Measurements from ENCODE around the gene CNTRL. TPM values are rescaled to one million over a fixed set of nuclear protein-coding genes. Genes with fewer than 3 reads are reported as not detected.
A peak's percentile ranks its signal among the peaks of the same experiment; 100 is the strongest.
"Not testable (repeated sequence)": the region's sequence is repeated elsewhere in the genome, so short reads cannot be mapped to it uniquely, and the experiment has no call there.

CNTRL gene
- polyA plus RNA-seq, 2 of the 4 experiments (the other 2 are of a cell fraction), result 5.1 to 15.0 TPM

GRCh38 chr9:121121582-121122087, 46.9 kb downstream of the CNTRL start (continued):
- TF ChIP-seq REST (IDR thresholded peaks at IDR 0.05) (no peak), POLR2AphosphoS2 (conservative IDR thresholded peaks at IDR 0.05; ENCODE audit: low read length) (no peak), CTCF (IDR thresholded peaks at IDR 0.05) (no peak)

DNA sequence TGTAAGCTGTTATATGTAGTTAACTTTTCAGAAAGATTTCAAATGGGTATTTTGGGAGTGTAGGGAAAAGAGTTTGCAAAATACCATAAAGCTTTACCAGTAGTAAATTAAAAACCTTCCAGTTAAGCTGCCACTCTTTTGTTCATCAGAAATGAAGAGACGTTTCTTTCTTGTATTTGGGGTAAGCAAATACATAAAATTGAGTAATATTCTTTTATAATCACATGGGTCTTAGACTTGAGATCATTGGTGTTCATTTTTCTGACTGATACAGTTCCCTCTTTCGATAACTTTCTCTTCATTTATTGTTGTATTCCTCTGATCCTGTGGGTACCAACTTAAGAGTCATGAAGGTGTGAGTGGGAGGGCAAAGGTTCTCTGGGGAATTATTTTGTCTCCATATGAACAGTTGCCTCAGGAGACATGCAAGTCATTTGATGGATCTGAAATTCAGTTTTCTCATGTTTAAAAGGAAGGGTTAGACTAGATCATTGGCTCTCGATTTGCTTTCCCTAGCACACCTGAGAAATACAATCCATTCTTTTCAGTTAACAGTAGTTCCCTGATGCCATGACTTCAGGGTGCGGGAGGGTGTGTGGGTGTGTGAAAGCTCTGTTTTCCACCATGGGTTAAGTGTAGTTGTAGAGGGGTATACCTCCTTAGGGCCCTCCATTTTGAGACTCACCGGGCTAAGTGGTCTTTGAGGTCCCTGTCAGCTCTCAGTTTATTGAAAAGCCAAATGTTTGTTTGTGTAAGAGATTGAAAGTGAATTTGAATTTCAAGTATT, 47.7 kb downstream of the CNTRL start:
- ChIA-PET POLR2A (no interaction called here), CTCF (interaction anchor here (0.6 to 1.6 kb wide), 8 partner anchors 10 to 363 kb away, joined by 3 to 4 read pairs (median 4); no protein-coding TSS in a partner anchor)
- ATAC-seq (no peak), DNase-seq (ENCODE audit: low read depth in 1 of 2, low spot score in 1 of 2) (no peak), FAIRE-seq (no peak)
- Histone ChIP-seq H3K4me1 (peaks cover 12% of the 10 kb centered on the region), H3K27ac (peak overlapping the region; percentile 18 to 56; a peak in 3 of 6 replicates), H3K9me3 (no peaks in the 10 kb centered on the region), H3K4me2 (peak overlapping the region; percentile 87), H3K4me3 (peak overlapping the region; percentile 55)
- WGBS (ENCODE audit: missing lambda C conversion rate), result 57% methylated on average over 5 of the region's 5 CpGs
- TF ChIP-seq TFCP2L1 (CRISPR knock-in tag; IDR thresholded peaks at IDR 0.05) (no peak), ZC3H11A (IDR thresholded peaks at IDR 0.05) (no peak)

GRCh38 chr9:121123816-121124535, 49.2 kb downstream of the CNTRL start:
- DNase-seq (ENCODE audit: low read depth in 1 of 2, low spot score in 1 of 2) (no peak), ATAC-seq (no peak), FAIRE-seq (no peak)
- ChIA-PET CTCF (interaction anchor here (1.0 to 1.5 kb wide), 3 partner anchors 45 to 53 kb away, joined by 3 to 4 read pairs (median 4); no protein-coding TSS in a partner anchor), POLR2A (no interaction called here)
- peaks cover 12% of the 10 kb centered on the region for H3K4me1 ChIP-seq
- no peak overlapping the region for H3K4me3 ChIP-seq
- no peak overlapping the region for H3K4me2 ChIP-seq
- H3K27ac ChIP-seq, result no peak overlapping the region
- WGBS (ENCODE audit: missing lambda C conversion rate), result 86% methylated on average over 5 of the region's 5 CpGs
- TF ChIP-seq HOXB13 (CRISPR knock-in tag; IDR thresholded peaks at IDR 0.05; ENCODE audit: low read depth), result no peak
- no peak for TF ChIP-seq HOXB5 (CRISPR knock-in tag; IDR thresholded peaks at IDR 0.05)
- TF ChIP-seq ZSCAN20 (CRISPR knock-in tag; IDR thresholded peaks at IDR 0.05), result no peak
- TF ChIP-seq MAZ (IDR thresholded peaks at IDR 0.05; ENCODE audit: borderline replicate concordance, low read depth, low read length), result no peak
- TF ChIP-seq CBX2 (IDR thresholded peaks at IDR 0.05; ENCODE audit: borderline replicate concordance, low read depth), result no peak
- no peak for TF ChIP-seq ZNF302 (CRISPR knock-in tag; IDR thresholded peaks at IDR 0.05)
- no peak for TF ChIP-seq HDAC2 (IDR thresholded peaks at IDR 0.05)
- H3K9me3 ChIP-seq, result no peaks in the 10 kb centered on the region

DNA sequence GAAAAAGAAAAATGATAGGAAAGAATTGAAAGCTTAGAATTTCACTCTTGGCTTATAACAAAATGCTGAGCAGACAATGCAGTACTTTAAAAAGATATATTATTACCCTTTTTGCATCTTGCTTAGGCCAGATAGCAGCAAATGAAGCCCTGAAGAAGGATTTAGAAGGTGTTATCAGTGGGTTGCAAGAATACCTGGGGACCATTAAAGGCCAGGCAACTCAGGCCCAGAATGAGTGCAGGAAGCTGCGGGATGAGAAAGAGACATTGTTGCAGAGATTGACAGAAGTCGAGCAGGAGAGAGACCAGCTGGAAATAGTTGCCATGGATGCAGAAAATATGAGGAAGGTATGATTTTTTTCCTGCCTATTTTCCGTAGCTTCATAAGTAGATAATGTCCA, 50.8 kb downstream of the CNTRL start:
- DNase-seq (ENCODE audit: low read depth in 1 of 2, low spot score in 1 of 2), result no peak
- Histone ChIP-seq H3K4me2 (no peak overlapping the region), H3K27ac (no peak overlapping the region), H3K4me3 (no peak overlapping the region), H3K9me3 (no peaks in the 10 kb centered on the region), H3K4me1 (peaks cover 12% of the 10 kb centered on the region)
- no peak for FAIRE-seq
- WGBS (ENCODE audit: missing lambda C conversion rate), result 58% methylated on average over 3 of the region's 3 CpGs
- no peak for ATAC-seq
- ChIA-PET POLR2A (no interaction called here), CTCF (interaction anchor here (0.7 kb wide), 1 partner anchor 48 kb away, joined by 3 read pairs; no protein-coding TSS in a partner anchor)
- TF ChIP-seq KDM5A (IDR thresholded peaks at IDR 0.05) (no peak), REST (IDR thresholded peaks at IDR 0.05) (no peak), KDM1A (IDR thresholded peaks at IDR 0.05; ENCODE audit: low read depth) (no peak), SREBF2 (IDR thresholded peaks at IDR 0.05) (no peak), TFCP2L1 (CRISPR knock-in tag; IDR thresholded peaks at IDR 0.05) (no peak), HDAC2 (IDR thresholded peaks at IDR 0.05) (no peak)

- H3K4me2 ChIP-seq; FAIRE-seq; ATAC-seq; H3K4me1 ChIP-seq; H3K4me3 ChIP-seq; POLR2A ChIA-PET; H3K27ac ChIP-seq; DNase-seq (ENCODE audit: low read depth in 1 of 2, low spot score in 1 of 2); H3K9me3 ChIP-seq: not testable (repeated sequence)
- 84% methylated on average over 3 of the region's 3 CpGs for WGBS (ENCODE audit: missing lambda C conversion rate)
- CTCF ChIA-PET, result interaction anchor here (0.8 kb wide), 1 partner anchor 42 kb away, joined by 3 read pairs; no protein-coding TSS in a partner anchor
These were observed 54.6 kb downstream of the CNTRL start for GRCh38 chr9:121129384-121129783.
